Liver (tissue), 3 donors: ENCODE measurements around the gene KYNU.
"Not testable (repeated sequence)": the region's sequence is repeated elsewhere in the genome, so short reads cannot be mapped to it uniquely, and the experiment has no call there.

ENCODE experiments used
- FOXA1 ChIP-seq: IDR thresholded peaks from 2 replicates; pipeline ENCODE4 v1.6.1; 2016; ENCODE audit warnings: antibody characterized with exemption
- JUND ChIP-seq, 2 donors: IDR thresholded peaks; 2 replicates each; pipeline ENCODE4 v1.6.1; 2016; ENCODE audit warnings: antibody characterized with exemption in 2 of 2
- RAD21 ChIP-seq, 2 donors: IDR thresholded peaks; 2 replicates each; pipeline ENCODE4 v1.6.1; 2016; ENCODE audit warnings: antibody characterized with exemption in 2 of 2, mild to moderate bottlenecking in 2 of 2
- SP1 ChIP-seq: IDR thresholded peaks from 2 replicates; pipeline ENCODE4 v1.6.1; 2018; ENCODE audit warnings: antibody characterized with exemption, mild to moderate bottlenecking
- TAF1 ChIP-seq: conservative IDR thresholded peaks from 2 replicates; pipeline ENCODE4 v1.6.1; 2016; ENCODE audit warnings: antibody characterized with exemption, mild to moderate bottlenecking
- YY1 ChIP-seq: IDR thresholded peaks from 2 replicates; pipeline ENCODE4 v1.6.1; 2016; ENCODE audit warnings: antibody characterized with exemption, mild to moderate bottlenecking
- TF ChIP-seq, protein P1 (sequence below): fragments of 150-350 bp; IDR thresholded peaks from 2 replicates; pipeline ENCODE4 v1.5.1; 2017; ENCODE audit warnings: improper control_type of control experiment, low read depth, low read length; ENCODE audit not compliant: missing input control
- TF ChIP-seq, protein P2 (sequence below): IDR thresholded peaks from 2 replicates; pipeline ENCODE4 v1.6.1; 2016; ENCODE audit warnings: antibody characterized with exemption, mild to moderate bottlenecking
- donor health status: healthy.
- donor health status: healthy.

DNA sequence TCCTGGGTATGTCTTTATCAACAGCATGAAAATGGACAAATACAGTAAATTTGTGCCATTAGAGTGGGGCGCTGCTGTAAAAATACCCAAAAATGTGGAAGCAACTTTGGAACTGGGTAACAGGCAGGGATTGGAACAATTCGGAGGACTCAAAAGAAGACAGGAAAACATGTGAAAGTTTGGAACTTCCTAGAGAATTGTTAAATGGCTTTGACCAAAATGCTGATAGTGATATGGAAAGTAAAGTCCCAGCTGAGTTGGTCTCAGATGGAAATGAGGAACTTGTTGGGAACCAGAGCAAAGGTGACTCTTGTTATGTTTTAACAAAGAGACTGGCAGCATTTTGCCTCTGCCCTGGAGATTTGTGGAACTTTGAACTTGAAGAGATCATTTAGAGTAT lies 197.4 kb downstream of the KYNU start:
- TF ChIP-seq, protein P1, sequence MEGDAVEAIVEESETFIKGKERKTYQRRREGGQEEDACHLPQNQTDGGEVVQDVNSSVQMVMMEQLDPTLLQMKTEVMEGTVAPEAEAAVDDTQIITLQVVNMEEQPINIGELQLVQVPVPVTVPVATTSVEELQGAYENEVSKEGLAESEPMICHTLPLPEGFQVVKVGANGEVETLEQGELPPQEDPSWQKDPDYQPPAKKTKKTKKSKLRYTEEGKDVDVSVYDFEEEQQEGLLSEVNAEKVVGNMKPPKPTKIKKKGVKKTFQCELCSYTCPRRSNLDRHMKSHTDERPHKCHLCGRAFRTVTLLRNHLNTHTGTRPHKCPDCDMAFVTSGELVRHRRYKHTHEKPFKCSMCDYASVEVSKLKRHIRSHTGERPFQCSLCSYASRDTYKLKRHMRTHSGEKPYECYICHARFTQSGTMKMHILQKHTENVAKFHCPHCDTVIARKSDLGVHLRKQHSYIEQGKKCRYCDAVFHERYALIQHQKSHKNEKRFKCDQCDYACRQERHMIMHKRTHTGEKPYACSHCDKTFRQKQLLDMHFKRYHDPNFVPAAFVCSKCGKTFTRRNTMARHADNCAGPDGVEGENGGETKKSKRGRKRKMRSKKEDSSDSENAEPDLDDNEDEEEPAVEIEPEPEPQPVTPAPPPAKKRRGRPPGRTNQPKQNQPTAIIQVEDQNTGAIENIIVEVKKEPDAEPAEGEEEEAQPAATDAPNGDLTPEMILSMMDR, result not testable (repeated sequence)
- not testable (repeated sequence) for TF ChIP-seq SP1; YY1; FOXA1; JUND (IDR thresholded peaks at IDR 0.05); TAF1; RAD21 (IDR thresholded peaks at IDR 0.05)
- TF ChIP-seq, protein P2, sequence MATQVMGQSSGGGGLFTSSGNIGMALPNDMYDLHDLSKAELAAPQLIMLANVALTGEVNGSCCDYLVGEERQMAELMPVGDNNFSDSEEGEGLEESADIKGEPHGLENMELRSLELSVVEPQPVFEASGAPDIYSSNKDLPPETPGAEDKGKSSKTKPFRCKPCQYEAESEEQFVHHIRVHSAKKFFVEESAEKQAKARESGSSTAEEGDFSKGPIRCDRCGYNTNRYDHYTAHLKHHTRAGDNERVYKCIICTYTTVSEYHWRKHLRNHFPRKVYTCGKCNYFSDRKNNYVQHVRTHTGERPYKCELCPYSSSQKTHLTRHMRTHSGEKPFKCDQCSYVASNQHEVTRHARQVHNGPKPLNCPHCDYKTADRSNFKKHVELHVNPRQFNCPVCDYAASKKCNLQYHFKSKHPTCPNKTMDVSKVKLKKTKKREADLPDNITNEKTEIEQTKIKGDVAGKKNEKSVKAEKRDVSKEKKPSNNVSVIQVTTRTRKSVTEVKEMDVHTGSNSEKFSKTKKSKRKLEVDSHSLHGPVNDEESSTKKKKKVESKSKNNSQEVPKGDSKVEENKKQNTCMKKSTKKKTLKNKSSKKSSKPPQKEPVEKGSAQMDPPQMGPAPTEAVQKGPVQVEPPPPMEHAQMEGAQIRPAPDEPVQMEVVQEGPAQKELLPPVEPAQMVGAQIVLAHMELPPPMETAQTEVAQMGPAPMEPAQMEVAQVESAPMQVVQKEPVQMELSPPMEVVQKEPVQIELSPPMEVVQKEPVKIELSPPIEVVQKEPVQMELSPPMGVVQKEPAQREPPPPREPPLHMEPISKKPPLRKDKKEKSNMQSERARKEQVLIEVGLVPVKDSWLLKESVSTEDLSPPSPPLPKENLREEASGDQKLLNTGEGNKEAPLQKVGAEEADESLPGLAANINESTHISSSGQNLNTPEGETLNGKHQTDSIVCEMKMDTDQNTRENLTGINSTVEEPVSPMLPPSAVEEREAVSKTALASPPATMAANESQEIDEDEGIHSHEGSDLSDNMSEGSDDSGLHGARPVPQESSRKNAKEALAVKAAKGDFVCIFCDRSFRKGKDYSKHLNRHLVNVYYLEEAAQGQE, result not testable (repeated sequence)
